D341Med (cell line): ENCODE measurements around the gene DNAJA3.

Experiments
- DNase-seq: peaks from one replicate; pipeline ENCODE4 v3.0.0; 2012; ENCODE audit warnings: low spot score

Gene DNAJA3

GRCh38 chr16:4407543-4408322 lies 17.9 kb upstream of the DNAJA3 start:
- DNase-seq: peak; percentile 12

- no peak for DNase-seq
Measured at GRCh38 chr16:4408323-4408690, 17.4 kb upstream of the DNAJA3 start.

GRCh38 chr16:4409081-4409932 lies 16.4 kb upstream of the DNAJA3 start:
- peak; percentile 30 for DNase-seq

GRCh38 chr16:4410335-4411075 lies 15.2 kb upstream of the DNAJA3 start:
- no peak for DNase-seq

- no peak for DNase-seq
Measured at GRCh38 chr16:4411684-4412083, 14.0 kb upstream of the DNAJA3 start.

- no peak for DNase-seq
Measured at GRCh38 chr16:4412159-4412558, 13.5 kb upstream of the DNAJA3 start.

GRCh38 chr16:4412854-4413253 lies 12.8 kb upstream of the DNAJA3 start:
- DNase-seq: no peak

GRCh38 chr16:4414187-4414917 lies 11.3 kb upstream of the DNAJA3 start:
- DNase-seq: no peak

- peak; percentile 72 for DNase-seq
Measured at GRCh38 chr16:4415538-4416199, 10.0 kb upstream of the DNAJA3 start.

- peak; percentile 99 for DNase-seq
Measured at GRCh38 chr16:4416200-4417032, 9.3 kb upstream of the DNAJA3 start, which contains the start of gene CORO7. Gene CORO7 (minus strand): TSS chr16:4416596. CDS start chr16:4416518, 78 bp downstream.

- DNase-seq: no peak
Measured at GRCh38 chr16:4419402-4419959, 6.2 kb upstream of the DNAJA3 start.

- DNase-seq: no peak
Measured at GRCh38 chr16:4420505-4421105, 5.1 kb upstream of the DNAJA3 start.

GRCh38 chr16:4426021-4426684 lies 485 bp downstream of the DNAJA3 start:
- no peak for DNase-seq

- DNase-seq: no peak
Measured at GRCh38 chr16:4426722-4427372, 1.2 kb downstream of the DNAJA3 start.

GRCh38 chr16:4428500-4428899 lies 2.8 kb downstream of the DNAJA3 start:
- no peak for DNase-seq

GRCh38 chr16:4431023-4431422 lies 5.4 kb downstream of the DNAJA3 start:
- DNase-seq: no peak

GRCh38 chr16:4433228-4433627 lies 7.6 kb downstream of the DNAJA3 start:
- DNase-seq: no peak
